NCI-H345 treated with DMSO at 0.1 percent for 48 hours (cell line): ENCODE data around the gene ROPN1.
"Not testable (repeated sequence)": the region's sequence is repeated elsewhere in the genome, so short reads cannot be mapped to it uniquely, and the experiment has no call there.

ENCODE experiments used
- DNase-seq: peaks from one replicate; lab custom pipeline; 2025; ENCODE audit not compliant: unreplicated experiment; lab: John Stamatoyannopoulos, UW

ROPN1 gene

DNA sequence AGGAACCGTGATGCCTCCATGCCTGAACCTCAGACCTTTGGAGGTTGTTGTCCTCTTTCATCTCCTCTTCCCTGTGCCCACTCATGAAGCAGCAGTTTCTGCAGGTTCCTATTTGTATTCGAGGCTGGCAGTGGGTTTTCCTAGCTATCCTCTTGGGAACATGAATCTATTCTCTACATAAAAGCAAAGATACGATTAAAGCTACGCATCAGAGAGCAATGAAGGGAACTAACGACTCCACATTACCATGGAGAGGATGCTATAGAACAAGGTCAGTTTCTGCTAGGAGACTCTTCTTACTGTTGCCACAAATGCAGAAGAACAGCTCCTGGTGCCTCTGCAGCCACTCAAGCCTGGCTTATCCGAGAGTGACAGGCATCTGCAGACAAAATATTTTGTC, 9.4 kb upstream of the ROPN1 start:
- not testable (repeated sequence) for DNase-seq

GRCh38 chr3:123997543-123997942, 5.6 kb upstream of the ROPN1 start:
- DNase-seq: no peak

DNA sequence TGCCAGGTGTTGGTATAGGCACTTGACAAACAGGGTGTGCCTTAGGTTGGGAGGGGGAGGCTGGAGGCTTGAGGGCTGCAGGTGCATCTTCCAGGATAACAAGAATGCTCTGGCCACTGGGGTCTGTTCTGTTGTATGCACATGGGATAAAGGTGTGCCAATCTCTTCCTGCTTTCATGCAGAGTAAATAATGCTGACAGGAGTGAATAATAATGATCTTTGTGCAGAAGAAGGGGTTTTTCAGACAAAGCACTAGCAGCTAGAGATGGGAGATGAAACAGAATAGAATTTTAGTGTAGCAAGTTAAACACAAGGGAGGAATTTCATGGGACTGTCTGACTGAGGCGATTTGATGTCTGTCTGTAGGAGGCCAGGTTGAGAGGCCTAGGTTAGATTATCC, 1.9 kb upstream of the ROPN1 start:
- peak; percentile 79 for DNase-seq

DNA sequence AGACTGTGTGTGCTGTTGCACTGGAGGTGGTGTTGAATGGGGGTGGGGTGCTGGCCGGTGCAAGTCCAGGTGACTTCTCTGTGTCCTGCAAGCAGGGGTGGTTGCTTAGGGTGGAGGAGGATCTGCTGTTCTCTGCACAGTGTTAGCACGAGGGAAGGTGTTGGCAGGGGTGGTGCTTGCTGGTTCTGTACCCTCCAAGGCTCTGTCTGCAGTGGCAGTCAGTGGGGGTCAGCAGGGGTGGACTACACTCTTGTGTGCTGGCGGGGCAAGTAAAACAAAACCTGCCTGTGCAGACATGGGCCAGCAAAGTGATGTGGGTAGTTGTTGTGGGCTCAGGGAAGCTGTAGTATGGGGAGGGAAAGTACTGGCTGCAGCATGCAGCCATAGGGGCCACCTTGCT, 5.5 kb downstream of the ROPN1 start:
- no peak for DNase-seq

- DNase-seq: no peak
These were observed 7.0 kb downstream of the ROPN1 start for GRCh38 chr3:123984957-123985356.

GRCh38 chr3:123984350-123984749, 7.6 kb downstream of the ROPN1 start:
- no peak for DNase-seq

DNA sequence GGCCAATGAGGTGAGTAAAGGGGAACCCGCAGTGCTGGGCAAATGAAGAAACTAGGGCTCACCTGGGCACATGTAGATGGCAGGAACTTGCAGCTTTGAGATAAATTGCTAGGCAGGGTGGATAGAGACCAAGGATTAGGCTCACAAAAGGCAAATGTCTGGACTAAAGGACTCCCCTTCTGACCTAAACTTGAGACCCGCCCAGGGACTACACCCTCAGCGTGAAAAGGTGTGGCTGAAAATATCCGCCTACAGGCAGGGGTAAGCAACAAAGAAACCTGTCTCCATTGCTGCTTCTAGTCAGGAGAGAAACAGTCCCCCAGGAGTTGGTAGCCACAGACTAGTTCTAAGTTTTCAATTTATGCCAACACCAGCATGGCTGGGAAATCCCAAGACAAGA, 10.6 kb downstream of the ROPN1 start:
- not testable (repeated sequence) for DNase-seq

DNA sequence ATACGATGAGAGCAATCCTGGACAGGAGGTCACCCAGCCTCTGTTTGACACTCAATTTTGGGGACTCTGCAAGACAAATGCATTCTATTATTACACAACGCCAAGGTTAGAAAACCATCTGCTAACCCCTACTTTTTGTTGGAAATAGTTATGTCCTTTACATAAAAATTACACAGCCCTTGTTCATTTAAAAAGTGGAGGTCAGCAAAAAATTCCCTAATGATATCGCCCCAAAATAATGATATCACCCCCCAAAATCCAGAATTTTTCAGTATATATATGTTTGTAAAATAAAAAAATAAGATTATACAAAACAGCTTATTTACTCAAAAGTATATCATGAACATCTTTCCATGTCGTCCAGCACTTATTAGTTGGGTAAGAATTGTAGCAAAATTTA, 11.4 kb downstream of the ROPN1 start:
- no peak for DNase-seq

GRCh38 chr3:123979525-123980501, 12.1 kb downstream of the ROPN1 start:
- DNase-seq: peak; percentile 22

DNA sequence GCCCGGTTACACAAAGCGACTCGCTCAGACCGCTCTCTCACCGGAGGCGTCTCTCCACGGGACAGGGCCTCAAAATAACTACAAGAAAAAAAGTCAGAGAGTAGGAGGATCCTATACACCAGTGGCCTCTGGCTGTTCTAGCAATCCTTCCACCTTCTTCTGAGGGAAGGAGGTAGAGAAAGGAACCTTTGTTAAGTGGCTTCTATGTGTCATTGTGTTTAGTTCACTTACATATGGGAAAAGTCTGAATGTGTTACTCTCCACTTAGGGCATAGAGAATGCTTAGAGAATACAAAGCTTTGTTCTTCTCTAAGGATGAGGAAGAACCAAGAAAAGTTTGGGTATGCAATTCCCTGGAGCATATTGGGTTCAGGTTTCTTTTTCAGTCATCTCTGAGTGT, 15.0 kb downstream of the ROPN1 start:
- DNase-seq: not testable (repeated sequence)

DNA sequence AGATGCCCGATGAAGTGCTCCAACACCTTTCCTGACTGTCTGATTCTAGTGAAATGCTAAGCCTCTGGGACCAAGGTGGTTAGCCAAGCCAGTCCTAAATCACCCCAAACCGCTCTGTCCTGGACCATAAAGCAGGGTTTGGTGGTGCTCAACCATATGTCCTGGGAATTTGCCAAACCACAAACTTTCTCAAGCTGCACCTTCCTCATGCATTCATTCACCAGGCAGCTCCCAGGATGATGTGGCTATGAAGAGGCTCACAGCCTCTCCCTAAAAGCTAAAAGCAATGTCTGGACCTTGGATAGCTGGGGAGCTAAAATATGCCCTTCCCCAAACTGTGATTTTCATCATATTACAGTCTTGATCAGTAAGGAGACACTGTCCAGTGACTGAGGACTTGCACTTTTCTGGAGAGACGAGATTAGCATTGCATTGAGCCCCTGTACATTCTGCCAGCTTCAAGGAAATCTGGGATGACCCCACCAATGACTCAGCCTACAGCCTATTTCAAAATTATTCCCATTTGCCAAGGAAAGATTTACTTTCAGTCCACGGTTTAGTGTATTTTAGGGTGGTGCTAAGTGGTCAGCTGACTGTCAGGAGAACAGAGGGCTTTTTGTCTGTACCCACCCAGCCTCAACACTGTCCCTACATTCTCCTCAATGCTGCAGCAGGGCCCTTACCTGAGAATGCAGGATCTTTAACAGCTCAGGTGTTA, 15.6 kb downstream of the ROPN1 start:
- not testable (repeated sequence) for DNase-seq

DNA sequence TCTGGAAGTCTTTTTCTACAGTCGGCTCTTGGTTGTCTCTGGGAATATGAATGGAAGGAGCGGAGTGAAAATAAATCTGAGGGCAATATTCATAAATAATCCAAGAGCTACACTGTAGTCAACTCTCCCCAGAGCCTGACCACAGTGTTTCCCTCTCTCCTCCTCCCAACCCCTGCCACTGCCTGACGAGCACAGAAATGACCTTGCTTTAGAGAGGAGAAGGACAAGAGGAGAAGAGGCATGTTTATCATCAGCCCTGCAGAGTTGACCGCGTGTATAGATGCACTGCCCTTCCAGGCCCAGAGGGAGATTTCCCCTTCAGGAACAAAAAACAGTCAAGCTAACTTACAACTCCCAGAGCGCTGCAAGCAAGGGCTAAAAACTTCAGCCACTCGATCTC, 16.9 kb downstream of the ROPN1 start:
- not testable (repeated sequence) for DNase-seq

DNA sequence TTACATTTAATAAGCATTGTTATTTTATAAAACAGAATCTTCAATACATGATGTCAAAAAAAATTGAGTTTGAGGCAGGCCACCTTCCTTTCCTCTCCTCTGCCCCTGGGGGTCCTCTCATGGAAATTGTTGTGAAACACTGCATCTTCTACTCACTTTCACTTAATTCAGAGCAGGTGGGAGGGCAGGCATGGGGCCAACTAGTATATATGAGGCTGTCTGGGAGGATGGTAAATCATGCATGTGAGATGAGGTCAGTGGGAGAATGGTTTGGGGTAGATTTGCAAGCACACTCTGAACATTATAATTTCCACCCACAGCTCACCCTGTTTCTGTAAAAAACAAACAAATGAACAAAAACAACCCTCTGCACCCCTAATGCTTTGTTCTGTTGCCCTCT, 20.5 kb downstream of the ROPN1 start:
- no peak for DNase-seq

DNA sequence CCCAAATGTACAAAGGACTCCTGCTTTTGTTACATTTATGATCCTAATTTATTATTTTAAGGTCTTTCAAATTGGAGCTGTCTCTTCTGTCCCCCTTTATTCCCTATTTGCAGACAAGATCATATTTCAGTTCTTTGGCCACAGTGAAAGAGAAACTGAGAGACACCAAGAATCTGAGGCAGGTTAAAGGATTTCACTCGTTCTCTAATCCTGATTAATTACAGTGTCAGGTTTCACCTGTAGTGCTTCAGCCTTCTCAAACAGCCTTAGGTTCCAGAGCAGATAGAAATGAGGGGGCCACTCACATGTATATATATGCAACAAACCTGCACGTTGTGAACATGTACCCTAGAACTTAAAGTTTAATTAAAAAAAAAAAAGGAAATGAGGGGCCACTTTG, 24.7 kb downstream of the ROPN1 start:
- not testable (repeated sequence) for DNase-seq

DNA sequence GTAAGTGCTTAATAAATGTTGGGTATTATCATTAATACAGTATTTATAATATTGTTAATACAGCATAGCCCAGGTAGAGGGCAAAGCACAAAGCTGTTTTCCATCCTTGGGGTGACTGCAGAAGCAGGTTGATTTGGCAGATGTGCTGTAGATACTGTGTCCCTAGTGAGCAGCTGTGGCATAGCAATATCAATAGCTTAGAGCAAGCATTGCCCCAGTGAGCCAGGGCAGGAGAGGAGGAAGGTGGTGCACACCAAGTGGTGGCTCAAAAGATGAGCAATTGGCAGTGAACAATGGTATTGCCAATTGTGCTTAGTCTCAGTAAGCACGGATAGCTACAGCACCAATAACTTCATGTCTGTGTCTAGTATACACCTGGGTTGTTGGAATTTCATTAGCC, 25.1 kb downstream of the ROPN1 start:
- not testable (repeated sequence) for DNase-seq

GRCh38 chr3:123964793-123965192, 27.1 kb downstream of the ROPN1 start:
- DNase-seq: not testable (repeated sequence)

- no peak for DNase-seq
These were observed 30.4 kb downstream of the ROPN1 start for GRCh38 chr3:123961508-123961856.

GRCh38 chr3:123960781-123961507, 31.0 kb downstream of the ROPN1 start, which contains the start of gene CCDC14:
Gene CCDC14 (minus strand): TSS chr3:123961229. CDS start chr3:123961173, 56 bp downstream.
- DNase-seq: peak; percentile 86

- no peak for DNase-seq
These were observed 38.2 kb downstream of the ROPN1 start for GRCh38 chr3:123953735-123954134.

- no peak for DNase-seq
These were observed 38.9 kb downstream of the ROPN1 start for GRCh38 chr3:123952844-123953520.
